HEK293T (cell line): ENCODE results near the gene BMPR1B.

Experiments
- BHLHE40 ChIP-seq: fragments of 450-650 bp; IDR thresholded peaks from 2 replicates; pipeline ENCODE4 v1.6.1; 2016; ENCODE audit warnings: mild to moderate bottlenecking, moderate library complexity, borderline replicate concordance
- CTBP1 ChIP-seq: fragments of 450-650 bp; IDR thresholded peaks from 2 replicates; pipeline ENCODE4 v1.6.1; 2016; ENCODE audit warnings: borderline replicate concordance
- ELF4 ChIP-seq: fragments of 450-650 bp; IDR thresholded peaks from 2 replicates; pipeline ENCODE4 v1.6.1; 2017; ENCODE audit warnings: antibody characterized with exemption
- FOXA1 ChIP-seq: fragments of 450-650 bp; IDR thresholded peaks from 2 replicates; pipeline ENCODE4 v1.6.1; 2016; ENCODE audit warnings: mild to moderate bottlenecking
- FOXM1 ChIP-seq: fragments of 450-650 bp; IDR thresholded peaks from 2 replicates; pipeline ENCODE4 v1.6.1; 2017; ENCODE audit warnings: mild to moderate bottlenecking, borderline replicate concordance
- HDGF ChIP-seq: fragments of 450-650 bp; IDR thresholded peaks from 2 replicates; pipeline ENCODE4 v1.6.1; 2017; ENCODE audit warnings: antibody characterized with exemption, borderline replicate concordance
- L3MBTL2 ChIP-seq: fragments of 450-650 bp; conservative IDR thresholded peaks from 2 replicates; pipeline ENCODE4 v1.6.1; 2016; ENCODE audit warnings: mild to moderate bottlenecking
- SP1 ChIP-seq: fragments of 450-650 bp; IDR thresholded peaks from 2 replicates; pipeline ENCODE4 v1.6.1; 2017
- TF ChIP-seq, protein P1 (sequence below): fragments of 450-650 bp; IDR thresholded peaks from 2 replicates; pipeline ENCODE4 v1.6.1; 2016

DNA sequence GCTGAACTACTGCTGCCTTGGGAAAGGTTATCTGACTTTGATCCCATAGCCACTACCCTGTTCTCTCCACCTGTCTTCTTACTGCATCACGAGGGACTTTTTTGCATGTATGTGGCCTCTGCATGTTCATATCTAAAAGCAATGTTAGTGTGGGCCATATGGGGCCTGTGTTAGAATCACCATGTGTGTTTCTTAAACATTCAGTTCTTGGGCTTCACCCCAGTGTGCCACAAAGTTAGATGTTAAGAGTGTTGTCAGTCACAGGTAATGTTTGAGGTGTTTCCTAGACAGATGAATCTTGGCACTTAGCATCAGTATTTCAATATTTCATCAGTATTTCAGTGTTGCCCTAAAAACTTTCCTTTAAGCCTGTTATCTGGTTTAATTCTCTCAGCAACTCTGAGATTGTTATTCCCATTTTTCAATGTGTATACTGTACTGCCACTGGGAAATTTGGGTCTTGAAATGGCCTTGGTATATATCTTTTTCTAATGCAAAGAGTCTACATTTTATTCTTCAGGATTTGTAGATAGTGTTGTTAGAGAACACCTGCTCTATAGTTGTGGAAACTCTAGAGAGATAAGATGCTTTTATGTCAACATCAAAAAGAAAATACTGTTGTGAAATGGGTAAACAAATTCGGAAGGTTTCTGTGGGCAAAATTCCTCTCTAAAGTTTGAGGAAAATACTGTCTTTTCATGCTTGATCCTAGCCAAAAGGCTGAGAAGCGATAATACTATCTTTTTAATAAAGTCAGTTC is 259.7 kb downstream of the BMPR1B start:
- TF ChIP-seq BHLHE40 (no peak), SP1 (no peak), FOXM1 (no peak), HDGF (no peak), CTBP1 (no peak), FOXA1 (no peak), L3MBTL2 (no peak), ELF4 (no peak)
- TF ChIP-seq, protein P1, sequence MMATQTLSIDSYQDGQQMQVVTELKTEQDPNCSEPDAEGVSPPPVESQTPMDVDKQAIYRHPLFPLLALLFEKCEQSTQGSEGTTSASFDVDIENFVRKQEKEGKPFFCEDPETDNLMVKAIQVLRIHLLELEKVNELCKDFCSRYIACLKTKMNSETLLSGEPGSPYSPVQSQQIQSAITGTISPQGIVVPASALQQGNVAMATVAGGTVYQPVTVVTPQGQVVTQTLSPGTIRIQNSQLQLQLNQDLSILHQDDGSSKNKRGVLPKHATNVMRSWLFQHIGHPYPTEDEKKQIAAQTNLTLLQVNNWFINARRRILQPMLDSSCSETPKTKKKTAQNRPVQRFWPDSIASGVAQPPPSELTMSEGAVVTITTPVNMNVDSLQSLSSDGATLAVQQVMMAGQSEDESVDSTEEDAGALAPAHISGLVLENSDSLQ = no peak
